H1 (cell line): ENCODE results near the gene ZNF768. TPM values are rescaled to one million over a fixed set of nuclear protein-coding genes. Genes with fewer than 3 reads are reported as not detected.

ENCODE experiments used
- CTCF ChIA-PET: fragments of 300-600 bp; sonication (Branson Sonifier 250); formaldehyde crosslinking; loops from one replicate; lab custom pipeline; 2021; ENCODE audit not compliant: partially characterized antibody; lab: Charles Lee
- POLR2A ChIA-PET: fragments of 300-600 bp; sonication (Branson Sonifier 250); formaldehyde crosslinking; loops from one replicate; lab custom pipeline; 2021; ENCODE audit warnings: inconsistent platforms; ENCODE audit not compliant: partially characterized antibody; lab: Charles Lee
- DNase-seq, 2 experiments: peaks; one replicate each; pipeline versions ENCODE4 v3.0.0 to v3.0.0-alpha.2; 2010 to 2022; ENCODE audit warnings: low spot score in 2 of 2, low read depth in 1 of 2, mixed read lengths in 1 of 2
- FAIRE-seq: peaks from 2 replicates; lab custom pipeline; 2011; peaks lifted over from hg19 to GRCh38; lab: Jason Lieb, UNC
- H2AFZ ChIP-seq: 2 replicates; pipeline ENCODE4 v1.8.1; 2012; ENCODE audit warnings: low read length, inconsistent platforms
- H2AK5ac ChIP-seq: 2 replicates; pipeline ENCODE4 v1.6.1; 2013; ENCODE audit warnings: low read depth, low read length
- H2BK120ac ChIP-seq: replicated peaks from 2 replicates; pipeline ENCODE3; 2013; ENCODE audit warnings: low read depth, low read length, inconsistent platforms
- H2BK12ac ChIP-seq: 2 replicates; pipeline ENCODE4 v1.6.1; 2013; ENCODE audit warnings: low read depth, low read length
- H2BK15ac ChIP-seq: 2 replicates; pipeline ENCODE4 v1.6.1; 2013; ENCODE audit warnings: low read length
- H2BK20ac ChIP-seq: 2 replicates; pipeline ENCODE4 v1.6.1; 2013; ENCODE audit warnings: low read length
- H2BK5ac ChIP-seq: 2 replicates; pipeline ENCODE4 v1.6.1; 2013; ENCODE audit warnings: low read depth, low read length
- H3K14ac ChIP-seq: 2 replicates; pipeline ENCODE4 v1.6.1; 2013; ENCODE audit warnings: inconsistent platforms; ENCODE audit not compliant: insufficient read length
- H3K18ac ChIP-seq: 2 replicates; pipeline ENCODE4 v1.6.1; 2013; ENCODE audit warnings: low read length; ENCODE audit errors: extremely low read depth
- H3K23ac ChIP-seq: 2 replicates; pipeline ENCODE4 v1.6.1; 2013; ENCODE audit warnings: inconsistent platforms; ENCODE audit not compliant: insufficient read length
- H3K23me2 ChIP-seq: 2 replicates; pipeline ENCODE4 v1.6.1; 2013; ENCODE audit warnings: low read depth, low read length
- H3K27ac ChIP-seq: 2 replicates; pipeline ENCODE4 v1.6.1; 2011; ENCODE audit warnings: low read depth, low read length, inconsistent platforms
- H3K27me3 ChIP-seq, 4 experiments: replicated peaks in 1 of 4; 1 replicate in 1 of 4; 2 replicates in 3 of 4; pipeline versions ENCODE4 v1.6.1 to v1.8.1; 2011 to 2013; ENCODE audit warnings: low read length in 3 of 4, mild to moderate bottlenecking in 3 of 4, inconsistent platforms in 2 of 4, mixed read lengths in 2 of 4, moderate library complexity in 1 of 4; ENCODE audit not compliant: control insufficient read depth in 3 of 4, insufficient read depth in 3 of 4; ENCODE audit errors: extremely low read depth in 1 of 4
- H3K36me3 ChIP-seq, 4 experiments: 2 replicates each; pipeline versions ENCODE4 v1.6.1 to v1.8.1; 2011 to 2013; ENCODE audit warnings: mild to moderate bottlenecking in 4 of 4, low read length in 3 of 4, moderate library complexity in 2 of 4, control low read depth in 1 of 4, inconsistent platforms in 1 of 4; ENCODE audit not compliant: insufficient read depth in 4 of 4, control insufficient read depth in 2 of 4
- H3K4ac ChIP-seq: replicated peaks from 2 replicates; pipeline ENCODE3; 2013; ENCODE audit warnings: low read length, low read depth, mixed read lengths, inconsistent platforms; ENCODE audit not compliant: insufficient read length
- H3K4me1 ChIP-seq, 4 experiments: replicated peaks in 1 of 4; 1 replicate in 1 of 4; 2 replicates in 3 of 4; pipeline versions ENCODE4 v1.6.1 to v1.8.1; 2011 to 2013; ENCODE audit warnings: low read length in 3 of 4, inconsistent platforms in 2 of 4, mixed read lengths in 1 of 4; ENCODE audit not compliant: insufficient read depth in 4 of 4, control insufficient read depth in 3 of 4
- H3K4me2 ChIP-seq, 2 experiments: 2 replicates each; pipeline versions ENCODE4 v1.6.1 to v1.8.1; 2011 to 2013; ENCODE audit warnings: low read depth in 2 of 2, low read length in 2 of 2, control low read depth in 1 of 2, inconsistent platforms in 1 of 2, mild to moderate bottlenecking in 1 of 2; ENCODE audit not compliant: insufficient read depth in 1 of 2
- H3K4me3 ChIP-seq, 4 experiments: fragments of 200-600, 300-600 bp in 1 of 4; sonication (generic), shearing (Covaris generic), sonication (Bioruptor Twin) in 1 of 4; 2 replicates each; pipeline versions ENCODE4 v1.5.1 to v1.8.1; 2011 to 2016; ENCODE audit warnings: low read length in 4 of 4, low read depth in 3 of 4, control low read depth in 2 of 4, inconsistent platforms in 2 of 4, mild to moderate bottlenecking in 2 of 4, mixed read lengths in 1 of 4, moderate library complexity in 1 of 4; ENCODE audit not compliant: insufficient read depth in 2 of 4; ENCODE audit errors: extremely low read depth in 1 of 4
- H3K56ac ChIP-seq: replicated peaks from 2 replicates; pipeline ENCODE3; 2013; ENCODE audit warnings: low read depth, mild to moderate bottlenecking, mixed read lengths, low read length, inconsistent platforms; ENCODE audit not compliant: insufficient read length
- H3K79me1 ChIP-seq: 2 replicates; pipeline ENCODE4 v1.6.1; 2013; ENCODE audit warnings: low read depth, low read length, control low read depth
- H3K79me2 ChIP-seq, 2 experiments: 2 replicates each; pipeline versions ENCODE4 v1.6.1 to v1.8.1; 2012 to 2013; ENCODE audit warnings: low read length in 2 of 2, mild to moderate bottlenecking in 2 of 2, inconsistent platforms in 1 of 2; ENCODE audit not compliant: insufficient read depth in 2 of 2, control insufficient read depth in 1 of 2
- H3K9ac ChIP-seq, 4 experiments: replicated peaks in 1 of 4; 1 replicate in 1 of 4; 2 replicates in 3 of 4; pipeline versions ENCODE4 v1.6.1 to v1.8.1; 2011 to 2013; ENCODE audit warnings: low read depth in 3 of 4, low read length in 3 of 4, control low read depth in 2 of 4, mild to moderate bottlenecking in 2 of 4, moderate library complexity in 2 of 4, inconsistent platforms in 1 of 4; ENCODE audit errors: extremely low read depth in 1 of 4
- H3K9me3 ChIP-seq, 2 experiments: 2 replicates each; pipeline versions ENCODE4 v1.6.1 to v1.8.1; 2012 to 2013; ENCODE audit warnings: mild to moderate bottlenecking in 2 of 2, moderate library complexity in 2 of 2, control low read depth in 1 of 2, inconsistent platforms in 1 of 2, low read depth in 1 of 2, low read length in 1 of 2, mixed read lengths in 1 of 2; ENCODE audit not compliant: insufficient read depth in 2 of 2
- H4K20me1 ChIP-seq, 2 experiments: replicated peaks in 1 of 2; 2 replicates each; pipeline versions ENCODE3 to v1.8.1; 2011 to 2013; ENCODE audit warnings: inconsistent platforms in 2 of 2, low read length in 2 of 2, mild to moderate bottlenecking in 1 of 2; ENCODE audit not compliant: insufficient read depth in 2 of 2, control insufficient read depth in 1 of 2
- H4K5ac ChIP-seq: 2 replicates; pipeline ENCODE4 v1.6.1; 2013; ENCODE audit warnings: low read length, low read depth, mixed read lengths, inconsistent platforms; ENCODE audit not compliant: insufficient read length
- H4K8ac ChIP-seq: 2 replicates; pipeline ENCODE4 v1.8.0; 2013; ENCODE audit warnings: mild to moderate bottlenecking, moderate library complexity, low read length, inconsistent platforms; ENCODE audit not compliant: insufficient read depth; ENCODE audit errors: extremely low read depth
- H4K91ac ChIP-seq: replicated peaks from 2 replicates; pipeline ENCODE3; 2013; ENCODE audit warnings: low read length, mixed read lengths, inconsistent platforms; ENCODE audit not compliant: insufficient read length
- CTBP2 ChIP-seq: IDR thresholded peaks from 2 replicates; pipeline ENCODE4 v1.7.0; 2011; ENCODE audit warnings: borderline replicate concordance, mild to moderate bottlenecking, moderate library complexity, mixed read lengths, low read length; ENCODE audit not compliant: insufficient read depth, insufficient read length
- HDAC2 ChIP-seq, 2 experiments: fragments of 300-600 bp in 1 of 2; sonication (generic) in 1 of 2; IDR thresholded peaks; 2 replicates each; pipeline ENCODE4 v1.6.1; 2011 to 2012; ENCODE audit warnings: low read depth in 2 of 2, low read length in 2 of 2, mild to moderate bottlenecking in 2 of 2, moderate library complexity in 2 of 2, borderline replicate concordance in 1 of 2, inconsistent platforms in 1 of 2
- MAFK ChIP-seq: IDR thresholded peaks from 2 replicates; pipeline ENCODE4 v1.6.1; 2012; ENCODE audit warnings: low read depth, mild to moderate bottlenecking, improper control_type of control experiment, low read length
- NANOG ChIP-seq: IDR thresholded peaks from 2 replicates; pipeline ENCODE4 v1.6.1; 2011; ENCODE audit warnings: low read length, low read depth, mild to moderate bottlenecking, inconsistent platforms; ENCODE audit not compliant: insufficient read depth, poor library complexity, severe bottlenecking
- RNF2 ChIP-seq: fragments of 200-900, 300-1000 bp; sonication (generic); IDR thresholded peaks from 2 replicates; pipeline ENCODE4 v1.7.1; 2016; ENCODE audit warnings: borderline replicate concordance, low read depth, mild to moderate bottlenecking, antibody characterized with exemption, low read length; ENCODE audit not compliant: poor library complexity, severe bottlenecking; ENCODE audit errors: missing control alignments
- SUZ12 ChIP-seq: fragments of 200-600 bp; sonication (generic); IDR thresholded peaks from 2 replicates; pipeline ENCODE4 v1.6.1; 2012; ENCODE audit warnings: mild to moderate bottlenecking, inconsistent platforms, low read length, moderate library complexity, mixed read lengths
- TAF1 ChIP-seq: IDR thresholded peaks from 2 replicates; pipeline ENCODE4 v1.6.1; 2011; ENCODE audit warnings: mild to moderate bottlenecking, low read depth, low read length
- USF2 ChIP-seq: IDR thresholded peaks from 2 replicates; pipeline ENCODE4 v1.6.1; 2011; ENCODE audit warnings: low read length, improper control_type of control experiment
- WGBS, 2 experiments: shearing (Covaris generic) in 1 of 2; methylation state at CpG; one replicate each; pipeline versions ENCODE4 v1.1.6 to v1.1.7; 2013 to 2015; ENCODE audit warnings: low lambda C conversion rate in 2 of 2, mixed read lengths in 2 of 2, inconsistent platforms in 1 of 2, low coverage in 1 of 2, missing lambda C conversion rate in 1 of 2; ENCODE audit not compliant: insufficient replicate concordance in 2 of 2, insufficient coverage in 1 of 2, insufficient read length in 1 of 2; ENCODE audit errors: extremely low coverage in 1 of 2, missing lambda C conversion rate in 1 of 2; 5-methylcytosine and 5-hydroxymethylcytosine counted together
- polyA plus RNA-seq, 7 experiments: library from polyadenylated mRNA; depleted of rRNA in 3 of 7; stranded (reverse) in 5 of 7; unstranded in 2 of 7; fragments of >200 nt in 5 of 7; fragments of 200-250 nt in 2 of 7; gene quantifications; 1 replicate in 5 of 7; 2 replicates in 1 of 7; 4 replicates in 1 of 7; pipeline versions ENCODE4 v1.2.1 to v1.2.3, GENCODE V29; 2011 to 2013; ENCODE audit warnings: missing spikeins in 2 of 7, mixed read lengths in 2 of 7
- total RNA-seq: library from RNA; stranded (reverse); fragmentation: NEBNext Ultra II Directional; extraction: Animal tissue kit (Norgen Biotek cat#: 25700); gene quantifications from 2 replicates; pipeline ENCODE4 v1.2.1, GENCODE V29; 2021

ZNF768 gene
- total and polyA plus RNA-seq, 2 of the 8 experiments (the other 6 are each of a cell fraction or from before 2014, with no cell fraction given) = 36.1 to 47.7 TPM

DNA sequence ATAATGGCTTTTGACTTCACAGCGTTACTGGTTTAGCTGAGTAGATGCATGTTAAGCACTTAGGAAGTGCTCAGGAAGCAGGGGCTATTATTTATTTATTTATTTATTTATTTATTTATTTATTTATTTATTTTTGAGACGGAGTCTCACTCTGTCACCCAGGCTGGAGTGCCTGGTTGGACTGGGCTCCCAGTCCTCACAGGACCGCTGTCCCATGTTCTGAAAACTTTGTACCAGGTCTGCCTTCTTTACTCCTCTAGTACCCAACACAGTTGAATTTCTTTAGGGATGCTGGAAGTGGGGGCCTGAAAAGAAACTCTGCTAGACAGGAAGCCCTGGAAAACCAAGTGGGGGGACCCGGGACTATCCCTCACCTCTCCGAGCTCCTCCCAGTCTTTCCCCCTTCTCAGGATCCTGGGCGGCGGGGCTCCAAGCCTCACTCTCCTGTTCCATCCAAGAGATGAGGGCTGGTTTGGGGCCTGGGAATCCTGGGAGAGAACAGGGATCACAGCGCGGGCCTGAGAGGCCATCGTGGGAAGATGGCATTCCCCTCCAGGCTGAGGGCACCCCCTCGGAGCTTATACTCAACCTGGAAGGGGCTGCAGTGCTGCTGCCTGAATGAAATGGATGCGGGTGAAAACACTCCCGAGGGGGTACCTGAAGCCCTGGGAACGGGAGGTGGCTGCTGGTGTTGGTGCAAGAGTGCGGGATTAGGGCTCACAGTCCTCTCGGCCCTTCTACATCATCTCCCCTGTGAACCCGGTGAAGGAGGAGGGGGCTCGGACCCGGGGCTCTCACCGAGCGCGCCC, 44.5 kb upstream of the ZNF768 start:
- peak overlapping the region; percentile 74 to 99 for H3K4me2 ChIP-seq
- peak overlapping the region; percentile 64; the same call in 1 of the 2 replicates for H3K27ac ChIP-seq
- H3K14ac ChIP-seq = no peak overlapping the region
- peak overlapping the region; percentile 46; the same call in 1 of the 2 replicates for H2BK15ac ChIP-seq
- H2AFZ ChIP-seq = peak overlapping the region; percentile 43; the same call in 1 of the 2 replicates
- H3K23ac ChIP-seq = no peak overlapping the region
- peak overlapping the region; percentile 77 for H3K56ac ChIP-seq
- DNase-seq (peak in 1 of 2 experiments; percentile 69), FAIRE-seq (no peak)
- H3K36me3 ChIP-seq = no peaks in the 10 kb centered on the region
- H3K4ac ChIP-seq = peak overlapping the region; percentile 96
- peak overlapping the region; percentile 83; the same call in 1 of the 2 replicates for H2BK5ac ChIP-seq
- H4K8ac ChIP-seq = peak overlapping the region; percentile 90
- no peaks in the 10 kb centered on the region; a peak in 1 of 7 replicates for H3K27me3 ChIP-seq
- no peaks in the 10 kb centered on the region for H3K9me3 ChIP-seq
- H3K79me2 ChIP-seq = no peaks in the 10 kb centered on the region
- H4K91ac ChIP-seq = peak overlapping the region; percentile 65
- POLR2A ChIA-PET = interaction anchor here (0.5 to 3.4 kb wide), 25 partner anchors 9 to 224 kb away, joined by 3 to 45 read pairs (median 6); partner anchors contain the start of genes ZNF689, ZNF747, ZNF764 and ZNF768
- peaks cover 0 to 9% (median 2%) of the 10 kb centered on the region in 4 experiments; a peak in 5 of 7 replicates for H3K4me1 ChIP-seq
- H3K9ac ChIP-seq = peak overlapping the region; percentile 52 to 70 (median 64); a peak in 5 of 7 replicates
- H3K79me1 ChIP-seq = no peaks in the 10 kb centered on the region
- H4K20me1 ChIP-seq = peaks cover 0 to 2% of the 10 kb centered on the region in 2 experiments
- peak overlapping the region; percentile 25; the same call in 1 of the 2 replicates for H3K18ac ChIP-seq
- CTCF ChIA-PET = interaction anchor here (1.0 to 1.6 kb wide), 3 partner anchors 42 to 44 kb away, joined by 3 to 4 read pairs (median 4); no protein-coding TSS in a partner anchor
- 18% methylated on average over 19 of the region's 22 CpGs; no CpG with 5 or more reads in 1 of the 2 experiments for WGBS, 2 experiments
- H4K5ac ChIP-seq = peak overlapping the region; percentile 60
- no peak overlapping the region for H2AK5ac ChIP-seq
- H3K4me3 ChIP-seq = peak overlapping the region; percentile 78 to 89 (median 82)
- H2BK120ac ChIP-seq = no peak overlapping the region
- no peak overlapping the region for H2BK12ac ChIP-seq
- H3K23me2 ChIP-seq = peaks cover 14% of the 10 kb centered on the region; the same call in 1 of the 2 replicates
- no peak overlapping the region for H2BK20ac ChIP-seq
- TF ChIP-seq CTBP2 (no peak), TAF1 (peak; percentile 10; the same call in 1 of the 2 replicates), NANOG (no peak), SUZ12 (no peak), MAFK (no peak), HDAC2 (IDR thresholded peaks at IDR 0.05; ENCODE audit: borderline replicate concordance in 1 of 2, low read depth in 2 of 2, low read length in 2 of 2) (no peak), USF2 (no peak), RNF2 (no peak)
